Measurements from ENCODE around the gene PARP15.

GRCh38 chr3:122548076-122548475, 29.4 kb upstream of the PARP15 start:
- TF ChIP-seq POLR2A (IDR thresholded peaks at IDR 0.05) (no peak), CTCF (IDR thresholded peaks at IDR 0.05) (no peak)

Data from transverse colon (tissue), 3 donors.